NT2/D1 (cell line): Measurements from ENCODE around the gene ACVR2B.

ENCODE experiments used
- DNase-seq: peaks from one replicate; pipeline ENCODE4 v3.0.0-alpha.2; 2011; ENCODE audit warnings: low read depth, low spot score
- H3K27me3 ChIP-seq: 2 replicates; pipeline ENCODE4 v1.6.0; 2011; ENCODE audit warnings: mild to moderate bottlenecking; ENCODE audit not compliant: insufficient read length, insufficient read depth
- H3K36me3 ChIP-seq: 2 replicates; pipeline ENCODE4 v1.6.1; 2011; ENCODE audit warnings: mild to moderate bottlenecking, low read length, mixed read lengths; ENCODE audit not compliant: insufficient read depth, insufficient read length
- H3K4me1 ChIP-seq: 2 replicates; pipeline ENCODE4 v1.5.1; 2011; ENCODE audit not compliant: insufficient read depth, insufficient read length
- H3K4me3 ChIP-seq: 2 replicates; pipeline ENCODE4 v1.5.1; 2011; ENCODE audit warnings: low read depth; ENCODE audit not compliant: insufficient read length
- H3K9ac ChIP-seq: 2 replicates; pipeline ENCODE4 v1.6.0; 2011; ENCODE audit warnings: low read depth; ENCODE audit not compliant: insufficient read length
- H3K9me3 ChIP-seq: 2 replicates; pipeline ENCODE4 v1.5.1; 2011; ENCODE audit warnings: mild to moderate bottlenecking, low read length; ENCODE audit not compliant: insufficient read depth
- SUZ12 ChIP-seq: IDR thresholded peaks from 2 replicates; pipeline ENCODE4 v1.6.1; 2011; ENCODE audit not compliant: insufficient read length, insufficient read depth; ENCODE audit errors: extremely low read depth
- YY1 ChIP-seq: IDR thresholded peaks from 2 replicates; pipeline ENCODE4 v1.6.1; 2011; ENCODE audit not compliant: insufficient read length, insufficient read depth
- ZNF274 ChIP-seq: IDR thresholded peaks from 2 replicates; pipeline ENCODE4 v1.6.1; 2011; ENCODE audit warnings: mild to moderate bottlenecking, low read depth, low read length

The ACVR2B gene

GRCh38 chr3:38496131-38496910, 42.6 kb downstream of the ACVR2B start, which contains the start of gene EXOG:
EXOG (plus strand) TSS chr3:38496340; CDS start chr3:38496368, 28 bp downstream.
- peak; percentile 89 for DNase-seq
- Histone ChIP-seq H3K9me3 (no peaks in the 10 kb centered on the region), H3K4me1 (no peaks in the 10 kb centered on the region), H3K36me3 (peaks cover 25% of the 10 kb centered on the region), H3K27me3 (no peaks in the 10 kb centered on the region), H3K4me3 (peak within 1 kb of the TSS; percentile 89), H3K9ac (peak within 1 kb of the TSS; percentile 92)
- TF ChIP-seq YY1 (peak; percentile 48), ZNF274 (no peak), SUZ12 (no peak)

- H3K9me3 ChIP-seq: no peaks in the 10 kb centered on the region
- peaks cover 30% of the 10 kb centered on the region for H3K36me3 ChIP-seq
- no peaks in the 10 kb centered on the region for H3K27me3 ChIP-seq
- no peak for DNase-seq
- H3K4me1 ChIP-seq: no peaks in the 10 kb centered on the region
- H3K4me3 ChIP-seq: peak overlapping the region; percentile 89
- no peak for TF ChIP-seq SUZ12
- TF ChIP-seq YY1: no peak
- TF ChIP-seq ZNF274: no peak
- H3K9ac ChIP-seq: peak overlapping the region; percentile 92
Measured at GRCh38 chr3:38497031-38497430, 43.3 kb downstream of the ACVR2B start.

- Histone ChIP-seq H3K9ac (no peak overlapping the region), H3K27me3 (no peaks in the 10 kb centered on the region), H3K4me3 (no peak overlapping the region), H3K9me3 (no peaks in the 10 kb centered on the region), H3K36me3 (peaks cover 60% of the 10 kb centered on the region), H3K4me1 (no peaks in the 10 kb centered on the region)
- TF ChIP-seq SUZ12 (no peak), YY1 (no peak), ZNF274 (no peak)
- DNase-seq: no peak
Measured at GRCh38 chr3:38500688-38501417, 47.2 kb downstream of the ACVR2B start.

- TF ChIP-seq YY1 (no peak), SUZ12 (no peak), ZNF274 (no peak)
- no peaks in the 10 kb centered on the region for H3K9me3 ChIP-seq
- peaks cover 68% of the 10 kb centered on the region for H3K36me3 ChIP-seq
- no peak overlapping the region for H3K9ac ChIP-seq
- H3K27me3 ChIP-seq: no peaks in the 10 kb centered on the region
- no peak overlapping the region for H3K4me3 ChIP-seq
- DNase-seq: no peak
- H3K4me1 ChIP-seq: no peaks in the 10 kb centered on the region
Measured at GRCh38 chr3:38507120-38507519, 53.4 kb downstream of the ACVR2B start.

- no peak for TF ChIP-seq SUZ12
- no peak for TF ChIP-seq ZNF274
- no peak for TF ChIP-seq YY1
- Histone ChIP-seq H3K9ac (no peak overlapping the region), H3K27me3 (no peaks in the 10 kb centered on the region), H3K4me3 (no peak overlapping the region), H3K9me3 (no peaks in the 10 kb centered on the region), H3K36me3 (peaks cover 60% of the 10 kb centered on the region), H3K4me1 (no peaks in the 10 kb centered on the region)
- no peak for DNase-seq
Measured at GRCh38 chr3:38509732-38510131, 56.0 kb downstream of the ACVR2B start.

GRCh38 chr3:38510631-38511030, 56.9 kb downstream of the ACVR2B start:
- no peak for TF ChIP-seq SUZ12
- TF ChIP-seq ZNF274: no peak
- TF ChIP-seq YY1: no peak
- H3K9me3 ChIP-seq: no peaks in the 10 kb centered on the region
- no peaks in the 10 kb centered on the region for H3K27me3 ChIP-seq
- H3K4me3 ChIP-seq: no peak overlapping the region
- H3K4me1 ChIP-seq: no peaks in the 10 kb centered on the region
- no peak for DNase-seq
- H3K36me3 ChIP-seq: peaks cover 59% of the 10 kb centered on the region
- no peak overlapping the region for H3K9ac ChIP-seq

GRCh38 chr3:38511546-38511945, 57.9 kb downstream of the ACVR2B start:
- Histone ChIP-seq H3K36me3 (peaks cover 57% of the 10 kb centered on the region), H3K9ac (no peak overlapping the region), H3K27me3 (no peaks in the 10 kb centered on the region), H3K4me1 (no peaks in the 10 kb centered on the region), H3K9me3 (no peaks in the 10 kb centered on the region), H3K4me3 (no peak overlapping the region)
- no peak for DNase-seq
- TF ChIP-seq YY1 (no peak), SUZ12 (no peak), ZNF274 (no peak)
